GM12878 (cell line): ENCODE measurements around the gene RNF130. TPM values are rescaled to one million over a fixed set of nuclear protein-coding genes. Genes with fewer than 3 reads are reported as not detected.

Experiments
- ATAC-seq: fragments of 200-7000 bp; cut with Tn5 transposase; 3 replicates; pipeline ENCODE4 v1.9.1; 2020; ENCODE audit warnings: mild to moderate bottlenecking, moderate library complexity
- BruUV-seq: library from RNA; stranded (reverse); fragments of 400-500 nt; replicated peaks from 2 replicates; lab custom pipeline; 2021; lab: Mats Ljungman, UMichigan
- CTCF ChIA-PET: fragments of 300-600 bp; sonication (Branson Sonifier 250); formaldehyde crosslinking; extraction: SDS; loops from one replicate; lab custom pipeline; 2021; ENCODE audit warnings: inconsistent platforms; lab: Yijun Ruan, JAX
- POLR2A ChIA-PET: fragments of 350-600 bp; formaldehyde crosslinking; extraction: SDS; loops from one replicate; lab custom pipeline; 2021; ENCODE audit warnings: inconsistent platforms; lab: Charles Lee
- RAD21 ChIA-PET: fragments of 300-600 bp; sonication (Branson Sonifier 250); formaldehyde crosslinking; loops from one replicate; lab custom pipeline; 2023; ENCODE audit warnings: antibody characterized with exemption; ENCODE audit not compliant: unreplicated experiment; lab: Charles Lee
- SMC1A ChIA-PET: fragments of 300-600 bp; sonication (Branson Sonifier 250); formaldehyde crosslinking; loops from one replicate; lab custom pipeline; 2023; ENCODE audit not compliant: unreplicated experiment, uncharacterized antibody; lab: Charles Lee
- DNase-seq: peaks from one replicate; pipeline ENCODE4 v3.0.0-alpha.2; 2011; ENCODE audit warnings: low read depth, low spot score
- FAIRE-seq: peaks from 3 replicates; lab custom pipeline; 2011; peaks lifted over from hg19 to GRCh38; lab: Jason Lieb, UNC
- H2AFZ ChIP-seq: 2 replicates; pipeline ENCODE4 v1.6.0; 2011; ENCODE audit warnings: low read depth, low read length, control low read depth; ENCODE audit not compliant: control insufficient read depth
- H3K27ac ChIP-seq: 2 replicates; pipeline ENCODE4 v1.5.1; 2011; ENCODE audit warnings: control low read depth; ENCODE audit not compliant: control insufficient read depth, insufficient read depth
- H3K27me3 ChIP-seq, 2 experiments: replicated peaks in 1 of 2; 2 replicates each; pipeline versions ENCODE4 v1.6.0 to v1.6.1; 2011; ENCODE audit warnings: low read length in 1 of 2; ENCODE audit not compliant: control insufficient read depth in 2 of 2, insufficient read depth in 2 of 2
- H3K36me3 ChIP-seq, 2 experiments: 2 replicates each; pipeline ENCODE4 v1.5.1; 2011; ENCODE audit warnings: low read length in 1 of 2; ENCODE audit not compliant: control insufficient read depth in 2 of 2, insufficient read depth in 2 of 2
- H3K4me1 ChIP-seq: 2 replicates; pipeline ENCODE4 v1.6.1; 2011; ENCODE audit warnings: mild to moderate bottlenecking, low read length, moderate library complexity, mixed read lengths; ENCODE audit not compliant: control insufficient read depth, insufficient read depth
- H3K4me2 ChIP-seq: 2 replicates; pipeline ENCODE4 v1.6.0; 2011; ENCODE audit warnings: control low read depth; ENCODE audit not compliant: control insufficient read depth, insufficient read depth
- H3K4me3 ChIP-seq: fragments of 200-600 bp; sonication (generic); 2 replicates; pipeline ENCODE4 v1.5.1; 2016
- H3K79me2 ChIP-seq: 2 replicates; pipeline ENCODE4 v1.6.0; 2011; ENCODE audit warnings: low read length; ENCODE audit not compliant: control insufficient read depth, insufficient read depth
- H3K9ac ChIP-seq: 2 replicates; pipeline ENCODE4 v1.8.0; 2011; ENCODE audit warnings: low read length, control low read depth, mixed read lengths; ENCODE audit not compliant: control insufficient read depth, insufficient read depth
- H3K9me3 ChIP-seq: replicated peaks from 3 replicates; pipeline ENCODE4 v1.5.1; 2011; ENCODE audit warnings: mild to moderate bottlenecking, low read length; ENCODE audit not compliant: control insufficient read depth, insufficient read depth
- H4K20me1 ChIP-seq: 2 replicates; pipeline ENCODE4 v1.6.0; 2011; ENCODE audit not compliant: control insufficient read depth, insufficient read depth
- ATF7 ChIP-seq: fragments of 450-650 bp; IDR thresholded peaks from 2 replicates; pipeline ENCODE4 v1.6.1; 2016; ENCODE audit warnings: low read depth, mild to moderate bottlenecking
- BHLHE40 ChIP-seq, 2 experiments: fragments of 450-650 bp in 1 of 2; IDR thresholded peaks; 2 replicates each; pipeline ENCODE4 v1.6.1; 2011 to 2017; ENCODE audit warnings: low read depth in 2 of 2, borderline replicate concordance in 1 of 2, improper control_type of control experiment in 1 of 2, low read length in 1 of 2, mild to moderate bottlenecking in 1 of 2
- EP300 ChIP-seq, 2 experiments: fragments of 150-350 bp in 1 of 2; IDR thresholded peaks; 2 replicates each; pipeline ENCODE4 v1.6.1; 2011 to 2012; ENCODE audit warnings: low read depth in 2 of 2, low read length in 2 of 2, borderline replicate concordance in 1 of 2, improper control_type of control experiment in 1 of 2, inconsistent platforms in 1 of 2; ENCODE audit not compliant: control insufficient read depth in 1 of 2
- MEF2A ChIP-seq: IDR thresholded peaks from 2 replicates; pipeline ENCODE4 v1.6.1; 2011; ENCODE audit warnings: low read depth, mild to moderate bottlenecking, low read length, moderate library complexity; ENCODE audit not compliant: insufficient read depth
- PAX8 ChIP-seq: fragments of 450-650 bp; IDR thresholded peaks from 2 replicates; pipeline ENCODE4 v1.6.1; 2017; ENCODE audit warnings: mild to moderate bottlenecking, moderate library complexity
- RB1 ChIP-seq: fragments of 450-650 bp; formaldehyde crosslinking; IDR thresholded peaks from 2 replicates; pipeline ENCODE4 v1.6.1; 2017; ENCODE audit warnings: mild to moderate bottlenecking, borderline replicate concordance
- SRF ChIP-seq, 2 experiments: IDR thresholded peaks; 2 replicates each; pipeline ENCODE4 v1.6.1; 2011; ENCODE audit warnings: low read depth in 2 of 2, low read length in 2 of 2, mild to moderate bottlenecking in 1 of 2, moderate library complexity in 1 of 2
- WGBS: methylation state at CpG from one replicate; pipeline ENCODE4 v1.1.6; 2016; ENCODE audit warnings: low lambda C conversion rate; ENCODE audit not compliant: insufficient replicate concordance, insufficient coverage; ENCODE audit errors: missing lambda C conversion rate; 5-methylcytosine and 5-hydroxymethylcytosine counted together
- in situ Hi-C: fragments of 300-500 bp; cut with MboI; formaldehyde crosslinking; loops from 9 replicates; pipeline ENCODE4 v1.14.3; 2018; ENCODE audit warnings: mixed read lengths
- intact Hi-C: fragments of 100-400 bp; cut with micrococcal nuclease; formaldehyde crosslinking; loops from one replicate; pipeline ENCODE4 v1.14.2; 2022; ENCODE audit not compliant: unreplicated experiment
- polyA plus RNA-seq, 11 experiments: library from polyadenylated mRNA; depleted of rRNA in 4 of 11; unstranded in 6 of 11; stranded (reverse) in 5 of 11; fragments of >200 nt; fragmentation: Nextera tagmentation in 4 of 11; fragmentation: Illumina TruSeq in 1 of 11; extraction: Ambion mirVana in 4 of 11; extraction: Trizol in 1 of 11; gene quantifications; 1 replicate in 1 of 11; 2 replicates in 10 of 11; pipeline versions ENCODE4 v1.2.1 to v1.2.3, GENCODE V29; 2011 to 2016; ENCODE audit warnings: inconsistent platforms in 2 of 11, missing spikeins in 2 of 11, low read depth in 1 of 11
- total RNA-seq, 4 experiments: library from RNA; depleted of rRNA in 3 of 4; stranded (reverse); fragments of >200 nt in 3 of 4; fragmentation: Illumina TruSeq in 1 of 4; extraction: Trizol in 1 of 4; gene quantifications; 2 replicates each; pipeline versions ENCODE4 v1.2.1 to v1.2.3, GENCODE V29; 2013 to 2021
- TF ChIP-seq, protein P1 (sequence below): IDR thresholded peaks from 2 replicates; pipeline ENCODE4 v1.6.1; 2011; ENCODE audit warnings: low read depth, mild to moderate bottlenecking, low read length, moderate library complexity, borderline replicate concordance; ENCODE audit errors: extremely low read depth
- TF ChIP-seq, protein P2 (sequence below): fragments of 450-650 bp; formaldehyde crosslinking; IDR thresholded peaks from 2 replicates; pipeline ENCODE4 v1.5.0; 2022; ENCODE audit warnings: mild to moderate bottlenecking, missing genetic modification characterization

Gene RNF130
- total and polyA plus RNA-seq, 10 of the 15 experiments (the other 5 are each of a cell fraction or from before 2014, with no cell fraction given) = 0.04 to 0.36 (median 0.11) TPM; not detected in 1

DNA sequence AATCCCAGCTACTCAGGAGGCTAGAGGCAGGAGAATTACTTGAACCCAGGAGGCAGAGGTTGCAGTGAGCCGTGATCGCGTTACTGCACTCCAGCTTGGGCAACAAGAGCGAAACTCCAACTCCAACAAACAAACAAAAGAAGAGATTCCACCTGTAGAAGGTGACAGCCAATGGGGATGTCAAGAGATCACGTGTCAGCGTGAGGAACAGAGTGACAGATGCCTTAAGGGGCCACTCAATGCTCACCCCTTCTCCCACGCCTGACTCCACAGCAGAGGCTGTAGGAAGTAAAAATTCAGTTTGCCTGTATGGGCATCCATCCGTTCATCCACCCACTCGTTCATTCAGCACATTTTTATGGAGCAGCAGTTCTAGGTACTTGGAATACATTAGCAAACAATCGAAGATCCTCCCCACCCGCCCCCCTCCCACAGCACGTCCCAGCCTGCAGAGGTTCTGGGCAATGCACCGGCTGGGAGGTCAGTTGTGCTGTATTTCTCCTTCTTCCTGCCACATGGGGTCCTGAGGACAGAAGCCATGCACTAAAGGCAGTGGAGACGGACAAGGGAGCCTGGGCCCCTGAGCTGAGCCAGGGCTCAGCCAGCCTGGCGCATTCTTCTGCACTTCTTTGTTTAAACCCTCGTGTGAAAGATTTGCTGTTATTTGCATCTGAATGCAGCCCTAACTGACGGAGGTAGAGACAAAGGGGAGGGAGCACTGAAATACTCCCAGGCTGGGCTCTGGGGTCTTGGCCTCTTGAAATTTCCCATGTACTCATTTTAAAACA lies 11.3 kb upstream of the RNF130 start:
- Histone ChIP-seq H3K27me3 (no peaks in the 10 kb centered on the region), H3K79me2 (no peaks in the 10 kb centered on the region), H4K20me1 (no peaks in the 10 kb centered on the region), H2AFZ (no peak overlapping the region), H3K9ac (no peak overlapping the region), H3K4me1 (no peaks in the 10 kb centered on the region), H3K9me3 (no peaks in the 10 kb centered on the region; the same call in 2 of the 3 replicates), H3K36me3 (no peaks in the 10 kb centered on the region), H3K27ac (no peak overlapping the region), H3K4me2 (no peak overlapping the region), H3K4me3 (no peak overlapping the region)
- TF ChIP-seq BHLHE40 (IDR thresholded peaks at IDR 0.05; ENCODE audit: borderline replicate concordance in 1 of 2, low read depth in 2 of 2, low read length in 1 of 2) = no peak
- no peak for TF ChIP-seq MEF2A
- no peak for TF ChIP-seq SRF (IDR thresholded peaks at IDR 0.05; ENCODE audit: low read depth in 2 of 2, low read length in 2 of 2)
- no peak for TF ChIP-seq ATF7
- TF ChIP-seq RB1 = no peak
- TF ChIP-seq, protein P1, sequence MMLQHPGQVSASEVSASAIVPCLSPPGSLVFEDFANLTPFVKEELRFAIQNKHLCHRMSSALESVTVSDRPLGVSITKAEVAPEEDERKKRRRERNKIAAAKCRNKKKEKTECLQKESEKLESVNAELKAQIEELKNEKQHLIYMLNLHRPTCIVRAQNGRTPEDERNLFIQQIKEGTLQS = no peak
- TF ChIP-seq, protein P2, sequence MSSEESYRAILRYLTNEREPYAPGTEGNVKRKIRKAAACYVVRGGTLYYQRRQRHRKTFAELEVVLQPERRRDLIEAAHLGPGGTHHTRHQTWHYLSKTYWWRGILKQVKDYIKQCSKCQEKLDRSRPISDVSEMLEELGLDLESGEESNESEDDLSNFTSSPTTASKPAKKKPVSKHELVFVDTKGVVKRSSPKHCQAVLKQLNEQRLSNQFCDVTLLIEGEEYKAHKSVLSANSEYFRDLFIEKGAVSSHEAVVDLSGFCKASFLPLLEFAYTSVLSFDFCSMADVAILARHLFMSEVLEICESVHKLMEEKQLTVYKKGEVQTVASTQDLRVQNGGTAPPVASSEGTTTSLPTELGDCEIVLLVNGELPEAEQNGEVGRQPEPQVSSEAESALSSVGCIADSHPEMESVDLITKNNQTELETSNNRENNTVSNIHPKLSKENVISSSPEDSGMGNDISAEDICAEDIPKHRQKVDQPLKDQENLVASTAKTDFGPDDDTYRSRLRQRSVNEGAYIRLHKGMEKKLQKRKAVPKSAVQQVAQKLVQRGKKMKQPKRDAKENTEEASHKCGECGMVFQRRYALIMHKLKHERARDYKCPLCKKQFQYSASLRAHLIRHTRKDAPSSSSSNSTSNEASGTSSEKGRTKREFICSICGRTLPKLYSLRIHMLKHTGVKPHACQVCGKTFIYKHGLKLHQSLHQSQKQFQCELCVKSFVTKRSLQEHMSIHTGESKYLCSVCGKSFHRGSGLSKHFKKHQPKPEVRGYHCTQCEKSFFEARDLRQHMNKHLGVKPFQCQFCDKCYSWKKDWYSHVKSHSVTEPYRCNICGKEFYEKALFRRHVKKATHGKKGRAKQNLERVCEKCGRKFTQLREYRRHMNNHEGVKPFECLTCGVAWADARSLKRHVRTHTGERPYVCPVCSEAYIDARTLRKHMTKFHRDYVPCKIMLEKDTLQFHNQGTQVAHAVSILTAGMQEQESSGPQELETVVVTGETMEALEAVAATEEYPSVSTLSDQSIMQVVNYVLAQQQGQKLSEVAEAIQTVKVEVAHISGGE (CRISPR knock-in tag) = no peak
- no peak for TF ChIP-seq PAX8
- no peak for TF ChIP-seq EP300 (IDR thresholded peaks at IDR 0.05; ENCODE audit: borderline replicate concordance in 1 of 2, control insufficient read depth in 1 of 2, low read depth in 2 of 2, low read length in 2 of 2)
- FAIRE-seq (no peak), DNase-seq (no peak), ATAC-seq (no peak)
- CTCF ChIA-PET = no interaction called here
- intact Hi-C loops (no loop called here), in situ Hi-C loops (loop anchor here (25.0 kb wide), 1 partner anchor 296 kb away; the partner anchor contains the start of gene LTC4S)
- POLR2A ChIA-PET = no interaction called here
- no TSS peak for BruUV-seq
- WGBS = 30% methylated on average over 17 of the region's 17 CpGs
- RAD21 ChIA-PET = no interaction called here
- SMC1A ChIA-PET = no interaction called here
